K562 (cell line): Measurements from ENCODE around the gene UCHL5. TPM values are rescaled to one million over a fixed set of nuclear protein-coding genes. Genes with fewer than 3 reads are reported as not detected.
A peak's percentile ranks its signal among the peaks of the same experiment; 100 is the strongest.

Experiments
- CCNT2 ChIP-seq: IDR thresholded peaks from 2 replicates; pipeline ENCODE4 v1.6.1; 2011; ENCODE audit warnings: borderline replicate concordance, low read depth, mild to moderate bottlenecking, moderate library complexity, mixed read lengths, low read length; ENCODE audit not compliant: insufficient read length; ENCODE audit errors: extremely low read depth
- CXXC5 ChIP-seq: fragments of 250-450 bp; sonication (Bioruptor Pico); IDR thresholded peaks from 2 replicates; pipeline ENCODE4 v1.8.0; 2022; ENCODE audit warnings: inconsistent platforms, mild to moderate bottlenecking, moderate library complexity
- GATAD2B ChIP-seq: fragments of 450-650 bp; IDR thresholded peaks from 2 replicates; pipeline ENCODE4 v1.6.1; 2017; ENCODE audit warnings: mild to moderate bottlenecking, borderline replicate concordance
- HDAC8 ChIP-seq: fragments of 450-650 bp; IDR thresholded peaks from 2 replicates; pipeline ENCODE4 v1.6.1; 2016; ENCODE audit warnings: mild to moderate bottlenecking, missing genetic modification characterization, moderate library complexity, missing compliant biosample characterization
- LARP7 ChIP-seq: fragments of 450-650 bp; IDR thresholded peaks from 2 replicates; pipeline ENCODE4 v1.6.1; 2016
- NELFE ChIP-seq: IDR thresholded peaks from 2 replicates; pipeline ENCODE4 v1.6.1; 2011; ENCODE audit warnings: mild to moderate bottlenecking; ENCODE audit not compliant: insufficient read depth, insufficient read length
- NFIC ChIP-seq: fragments of 450-650 bp; IDR thresholded peaks from 2 replicates; pipeline ENCODE4 v1.6.1; 2017; ENCODE audit warnings: mild to moderate bottlenecking, inconsistent platforms
- RBM17 ChIP-seq: fragments of 200-400 bp; formaldehyde crosslinking; IDR thresholded peaks from 2 replicates; pipeline ENCODE4 v1.6.1; 2017; ENCODE audit warnings: low read depth, mild to moderate bottlenecking, low read length, borderline replicate concordance
- SIN3B ChIP-seq: fragments of 450-650 bp; IDR thresholded peaks from 2 replicates; pipeline ENCODE4 v1.6.1; 2017; ENCODE audit warnings: low read depth, mild to moderate bottlenecking, moderate library complexity
- TAF1 ChIP-seq: IDR thresholded peaks from 2 replicates; pipeline ENCODE4 v1.6.1; 2011; ENCODE audit warnings: mild to moderate bottlenecking, low read length, moderate library complexity; ENCODE audit not compliant: insufficient read depth, control insufficient read depth, severe bottlenecking; ENCODE audit errors: extremely low read depth
- TAL1 ChIP-seq: fragments of 450-650 bp; IDR thresholded peaks from 2 replicates; pipeline ENCODE4 v1.6.1; 2016; ENCODE audit warnings: mild to moderate bottlenecking
- THRAP3 ChIP-seq: fragments of 450-650 bp; IDR thresholded peaks from 2 replicates; pipeline ENCODE4 v1.6.1; 2016; ENCODE audit warnings: mild to moderate bottlenecking, inconsistent platforms, borderline replicate concordance
- ZFX ChIP-seq: sonication (generic); formaldehyde crosslinking; IDR thresholded peaks from 2 replicates; pipeline ENCODE4 v1.8.0; 2022; ENCODE audit warnings: mild to moderate bottlenecking, missing genetic modification reagents, moderate library complexity
- ZMIZ1 ChIP-seq, 2 experiments: fragments of 150-350 bp in 1 of 2; IDR thresholded peaks; 2 replicates each; pipeline ENCODE4 v1.6.1; 2012 to 2016; ENCODE audit warnings: low read depth in 2 of 2, low read length in 2 of 2, mild to moderate bottlenecking in 1 of 2, moderate library complexity in 1 of 2
- ZNF212 ChIP-seq: fragments of 450-650 bp; formaldehyde crosslinking; IDR thresholded peaks from 2 replicates; pipeline ENCODE4 v1.4.0; 2020; ENCODE audit warnings: mild to moderate bottlenecking
- ZNF274 ChIP-seq: IDR thresholded peaks from 2 replicates; pipeline ENCODE4 v1.6.1; 2011; ENCODE audit warnings: low read depth, mild to moderate bottlenecking, low read length, moderate library complexity, borderline replicate concordance
- ZNF354B ChIP-seq: fragments of 250-450 bp; sonication (Bioruptor Pico); IDR thresholded peaks from 2 replicates; pipeline ENCODE4 v1.4.0; 2020
- polyA plus RNA-seq, 8 experiments: library from polyadenylated mRNA; depleted of rRNA in 4 of 8; stranded (reverse) in 5 of 8; unstranded in 3 of 8; fragments of >200 nt; fragmentation: Nextera tagmentation in 2 of 8; fragmentation: Illumina TruSeq in 1 of 8; extraction: Ambion mirVana in 2 of 8; extraction: Trizol in 1 of 8; gene quantifications; 2 replicates each; pipeline versions ENCODE4 v1.2.1 to v1.2.3, GENCODE V29; 2011 to 2014; ENCODE audit warnings: inconsistent platforms in 1 of 8, missing spikeins in 1 of 8
- total RNA-seq, 7 experiments: library from RNA; depleted of rRNA in 6 of 7; stranded (reverse); fragments of >200 nt in 6 of 7; fragmentation: Illumina TruSeq in 2 of 7; extraction: Trizol in 2 of 7; gene quantifications; 2 replicates each; pipeline versions ENCODE4 v1.2.1 to v1.2.3, GENCODE V29; 2011 to 2021; ENCODE audit warnings: low replicate concordance in 1 of 7
- TF ChIP-seq, protein P1 (sequence below): IDR thresholded peaks from 3 replicates; pipeline ENCODE4 v1.6.1; 2011; ENCODE audit warnings: borderline replicate concordance, mild to moderate bottlenecking; ENCODE audit not compliant: insufficient read length, insufficient read depth
- TF ChIP-seq, protein P2 (sequence below), 3 experiments: fragments of 200-800 bp in 1 of 3; fragments of 250-450 bp in 1 of 3; fragments of 450-650 bp in 1 of 3; sonication (Bioruptor Pico) in 1 of 3; sonication (Bioruptor generic) in 1 of 3; formaldehyde crosslinking in 1 of 3; IDR thresholded peaks; 2 replicates each; pipeline versions ENCODE4 v1.6.1 to v1.8.0; 2016 to 2022; ENCODE audit warnings: mild to moderate bottlenecking in 2 of 3, missing genetic modification characterization in 2 of 3, missing compliant biosample characterization in 1 of 3, moderate library complexity in 1 of 3

The UCHL5 gene
- total and polyA plus RNA-seq, 9 of the 15 experiments (the other 6 are each of a cell fraction or from before 2014, with no cell fraction given), result 61.0 to 206 (median 122) TPM

DNA sequence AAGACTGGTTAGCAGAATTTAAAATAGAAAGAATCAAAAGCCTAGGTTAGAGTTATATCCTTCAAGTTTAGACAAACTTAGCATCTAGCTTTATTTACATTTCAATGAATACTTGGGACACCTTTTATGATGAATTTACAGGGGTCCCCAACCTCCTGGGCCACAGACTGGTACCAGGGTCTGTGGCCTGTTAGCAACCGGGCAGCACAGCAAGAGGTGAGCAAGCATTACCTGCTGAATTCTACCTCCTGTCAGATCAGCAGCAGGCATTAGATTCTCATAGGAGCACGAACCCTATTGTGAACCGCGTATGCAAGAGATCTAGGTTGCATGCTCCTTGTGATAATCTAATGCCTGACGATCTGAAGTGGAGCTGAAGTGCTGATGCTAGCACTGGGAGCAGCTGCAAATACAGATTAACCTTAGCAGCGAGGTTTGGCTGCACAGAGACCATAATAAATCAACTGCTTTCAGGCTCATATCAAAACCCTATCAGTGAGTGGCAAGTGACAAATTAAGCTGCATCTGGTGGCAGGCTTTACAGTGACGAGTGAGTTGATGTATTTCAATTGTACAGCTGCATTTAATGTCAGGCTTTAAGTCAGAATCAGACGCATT lies 82.0 kb downstream of the UCHL5 start (continued):
- TF ChIP-seq ZMIZ1 (IDR thresholded peaks at IDR 0.05; ENCODE audit: low read depth in 2 of 2, low read length in 2 of 2), result peak in 1 of 2 experiments; percentile 92; a peak in 2 of 4 replicates
- peak; percentile 56; the same call in 1 of the 2 replicates for TF ChIP-seq CXXC5
- TF ChIP-seq THRAP3, result no peak
- TF ChIP-seq ZNF274, result peak; percentile 77
- TF ChIP-seq HDAC8 (tag), result no peak
- TF ChIP-seq ZNF212, result no peak
- TF ChIP-seq TAL1, result peak; percentile 99
- no peak for TF ChIP-seq SIN3B
- TF ChIP-seq, protein P1, sequence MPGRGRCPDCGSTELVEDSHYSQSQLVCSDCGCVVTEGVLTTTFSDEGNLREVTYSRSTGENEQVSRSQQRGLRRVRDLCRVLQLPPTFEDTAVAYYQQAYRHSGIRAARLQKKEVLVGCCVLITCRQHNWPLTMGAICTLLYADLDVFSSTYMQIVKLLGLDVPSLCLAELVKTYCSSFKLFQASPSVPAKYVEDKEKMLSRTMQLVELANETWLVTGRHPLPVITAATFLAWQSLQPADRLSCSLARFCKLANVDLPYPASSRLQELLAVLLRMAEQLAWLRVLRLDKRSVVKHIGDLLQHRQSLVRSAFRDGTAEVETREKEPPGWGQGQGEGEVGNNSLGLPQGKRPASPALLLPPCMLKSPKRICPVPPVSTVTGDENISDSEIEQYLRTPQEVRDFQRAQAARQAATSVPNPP, result no peak
- TF ChIP-seq CCNT2, result peak; percentile 98
- peak; percentile 61 for TF ChIP-seq TAF1
- TF ChIP-seq ZFX (CRISPR knock-in tag), result no peak
- TF ChIP-seq NFIC, result peak; percentile 95
- TF ChIP-seq, protein P2, sequence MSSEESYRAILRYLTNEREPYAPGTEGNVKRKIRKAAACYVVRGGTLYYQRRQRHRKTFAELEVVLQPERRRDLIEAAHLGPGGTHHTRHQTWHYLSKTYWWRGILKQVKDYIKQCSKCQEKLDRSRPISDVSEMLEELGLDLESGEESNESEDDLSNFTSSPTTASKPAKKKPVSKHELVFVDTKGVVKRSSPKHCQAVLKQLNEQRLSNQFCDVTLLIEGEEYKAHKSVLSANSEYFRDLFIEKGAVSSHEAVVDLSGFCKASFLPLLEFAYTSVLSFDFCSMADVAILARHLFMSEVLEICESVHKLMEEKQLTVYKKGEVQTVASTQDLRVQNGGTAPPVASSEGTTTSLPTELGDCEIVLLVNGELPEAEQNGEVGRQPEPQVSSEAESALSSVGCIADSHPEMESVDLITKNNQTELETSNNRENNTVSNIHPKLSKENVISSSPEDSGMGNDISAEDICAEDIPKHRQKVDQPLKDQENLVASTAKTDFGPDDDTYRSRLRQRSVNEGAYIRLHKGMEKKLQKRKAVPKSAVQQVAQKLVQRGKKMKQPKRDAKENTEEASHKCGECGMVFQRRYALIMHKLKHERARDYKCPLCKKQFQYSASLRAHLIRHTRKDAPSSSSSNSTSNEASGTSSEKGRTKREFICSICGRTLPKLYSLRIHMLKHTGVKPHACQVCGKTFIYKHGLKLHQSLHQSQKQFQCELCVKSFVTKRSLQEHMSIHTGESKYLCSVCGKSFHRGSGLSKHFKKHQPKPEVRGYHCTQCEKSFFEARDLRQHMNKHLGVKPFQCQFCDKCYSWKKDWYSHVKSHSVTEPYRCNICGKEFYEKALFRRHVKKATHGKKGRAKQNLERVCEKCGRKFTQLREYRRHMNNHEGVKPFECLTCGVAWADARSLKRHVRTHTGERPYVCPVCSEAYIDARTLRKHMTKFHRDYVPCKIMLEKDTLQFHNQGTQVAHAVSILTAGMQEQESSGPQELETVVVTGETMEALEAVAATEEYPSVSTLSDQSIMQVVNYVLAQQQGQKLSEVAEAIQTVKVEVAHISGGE (CRISPR knock-in tag; IDR thresholded peaks at IDR 0.05), result 0 out of 6 replicates have a peak, but pooled peaks of 1 of the 3 experiments have one; percentile 40
- no peak for TF ChIP-seq RBM17
- TF ChIP-seq LARP7, result no peak
- peak; percentile 93; the same call in 1 of the 2 replicates for TF ChIP-seq GATAD2B
- TF ChIP-seq NELFE, result no peak
- TF ChIP-seq ZNF354B (CRISPR knock-in tag), result no peak
